WTC11 (cell line): ENCODE data around the gene SNRNP27. TPM values are rescaled to one million over a fixed set of nuclear protein-coding genes. Genes with fewer than 3 reads are reported as not detected.
A peak's percentile ranks its signal among the peaks of the same experiment; 100 is the strongest.

Experiments used
- AFF4 ChIP-seq: sonication (generic); formaldehyde crosslinking; IDR thresholded peaks from 2 replicates; pipeline ENCODE4 v1.8.1; 2023; ENCODE audit warnings: mild to moderate bottlenecking, missing genetic modification reagents, borderline replicate concordance
- AR ChIP-seq: fragments of 250-450 bp; sonication (Bioruptor Pico); IDR thresholded peaks from 2 replicates; pipeline ENCODE4 v1.9.0; 2021; ENCODE audit warnings: mild to moderate bottlenecking
- ATF6 ChIP-seq: sonication (generic); formaldehyde crosslinking; IDR thresholded peaks from 2 replicates; pipeline ENCODE4 v1.8.1; 2023; ENCODE audit warnings: mild to moderate bottlenecking, missing genetic modification reagents
- E2F5 ChIP-seq: sonication (generic); formaldehyde crosslinking; IDR thresholded peaks from 2 replicates; pipeline ENCODE4 v1.8.1; 2022; ENCODE audit warnings: mild to moderate bottlenecking, moderate library complexity, missing genetic modification reagents
- ERG ChIP-seq: fragments of 250-450 bp; sonication (Bioruptor Pico); IDR thresholded peaks from 2 replicates; pipeline ENCODE4 v1.8.0; 2021; ENCODE audit warnings: mild to moderate bottlenecking
- FOXP4 ChIP-seq: sonication (generic); formaldehyde crosslinking; IDR thresholded peaks from 2 replicates; pipeline ENCODE4 v1.8.0; 2022; ENCODE audit warnings: mild to moderate bottlenecking, missing genetic modification reagents
- JUN ChIP-seq: sonication (generic); formaldehyde crosslinking; IDR thresholded peaks from 2 replicates; pipeline ENCODE4 v1.8.0; 2023; ENCODE audit warnings: mild to moderate bottlenecking, missing genetic modification reagents
- NFE2L1 ChIP-seq: sonication (generic); formaldehyde crosslinking; IDR thresholded peaks from 2 replicates; pipeline ENCODE4 v1.8.1; 2023; ENCODE audit warnings: missing genetic modification reagents
- PREB ChIP-seq: sonication (generic); formaldehyde crosslinking; IDR thresholded peaks from 2 replicates; pipeline ENCODE4 v1.8.1; 2022; ENCODE audit warnings: mild to moderate bottlenecking, missing genetic modification reagents, moderate library complexity, borderline replicate concordance
- SP1 ChIP-seq: sonication (generic); formaldehyde crosslinking; conservative IDR thresholded peaks from 2 replicates; pipeline ENCODE4 v1.8.1; 2022; ENCODE audit warnings: missing genetic modification reagents
- STAT6 ChIP-seq: sonication (generic); formaldehyde crosslinking; conservative IDR thresholded peaks from 2 replicates; pipeline ENCODE4 v1.8.1; 2023; ENCODE audit warnings: mild to moderate bottlenecking, low read depth, missing genetic modification reagents, moderate library complexity
- TCF7 ChIP-seq: sonication (generic); formaldehyde crosslinking; IDR thresholded peaks from 2 replicates; pipeline ENCODE4 v1.8.0; 2022; ENCODE audit warnings: mild to moderate bottlenecking, low read depth, missing genetic modification reagents, moderate library complexity
- ZNF138 ChIP-seq: sonication (generic); formaldehyde crosslinking; conservative IDR thresholded peaks from 2 replicates; pipeline ENCODE4 v1.8.1; 2022; ENCODE audit warnings: mild to moderate bottlenecking, moderate library complexity, missing genetic modification reagents
- ZNF219 ChIP-seq: sonication (generic); formaldehyde crosslinking; IDR thresholded peaks from 2 replicates; pipeline ENCODE4 v1.8.0; 2023; ENCODE audit warnings: missing genetic modification reagents, mild to moderate bottlenecking, borderline replicate concordance
- ZNF671 ChIP-seq: fragments of 250-450 bp; sonication (Bioruptor Pico); IDR thresholded peaks from 2 replicates; pipeline ENCODE4 v1.8.0; 2021; ENCODE audit warnings: mild to moderate bottlenecking
- total RNA-seq: library from RNA; stranded (reverse); gene quantifications from 3 replicates; pipeline ENCODE4 v1.2.3, GENCODE V29; 2021

Gene SNRNP27
- total RNA-seq, 1 experiment from 2014 or later = 38.4 TPM

GRCh38 chr2:69893684-69894551 is at the start of gene SNRNP27 (continued):
- TF ChIP-seq FOXP4 (CRISPR knock-in tag) (no peak), ZNF138 (no peak), E2F5 (0 out of 2 replicates have a peak, but pooled peaks have one; percentile 50), JUN (CRISPR knock-in tag) (no peak), SP1 (0 out of 2 replicates have a peak, but pooled peaks have one; percentile 50), AFF4 (no peak), ZNF671 (CRISPR knock-in tag) (no peak), NFE2L1 (CRISPR knock-in tag) (no peak), ERG (CRISPR knock-in tag) (no peak), TCF7 (CRISPR knock-in tag) (no peak), ZNF219 (CRISPR knock-in tag) (no peak), AR (CRISPR knock-in tag) (no peak), PREB (CRISPR knock-in tag) (no peak), STAT6 (CRISPR knock-in tag) (no peak), ATF6 (no peak)
